MM.1S (cell line): Measurements from ENCODE around the gene CD300LB.

ENCODE experiments used
- DNase-seq: peaks from one replicate; pipeline ENCODE4 v3.0.0-alpha.2; 2015
- H2AFZ ChIP-seq: fragments of 300-600 bp; sonication (generic); 2 replicates; pipeline ENCODE4 v1.6.0; 2016; ENCODE audit warnings: antibody characterized with exemption, low read length
- H3F3A ChIP-seq: fragments of 300-600 bp; sonication (generic); 2 replicates; pipeline ENCODE4 v1.6.1; 2016; ENCODE audit warnings: mild to moderate bottlenecking, antibody characterized with exemption, low read length, moderate library complexity, mixed read lengths; ENCODE audit not compliant: insufficient read depth
- H3K27ac ChIP-seq: fragments of 300-600 bp; sonication (generic); 2 replicates; pipeline ENCODE4 v1.5.1; 2016; ENCODE audit warnings: mild to moderate bottlenecking, low read length
- H3K27me3 ChIP-seq: fragments of 300-600 bp; sonication (generic); replicated peaks from 2 replicates; pipeline ENCODE4 v1.6.0; 2016; ENCODE audit warnings: low read length; ENCODE audit not compliant: insufficient read depth
- H3K36me3 ChIP-seq: fragments of 300-600 bp; sonication (generic); replicated peaks from 2 replicates; pipeline ENCODE4 v1.6.1; 2016; ENCODE audit warnings: mild to moderate bottlenecking, low read length, mixed read lengths; ENCODE audit not compliant: insufficient read depth
- H3K4me1 ChIP-seq: fragments of 300-600 bp; sonication (generic); 2 replicates; pipeline ENCODE4 v1.6.1; 2016; ENCODE audit warnings: low read length, mixed read lengths
- H3K4me2 ChIP-seq: fragments of 300-600 bp; sonication (generic); 2 replicates; pipeline ENCODE4 v1.6.0; 2016; ENCODE audit warnings: low read depth, low read length
- H3K4me3 ChIP-seq: fragments of 300-600 bp; sonication (generic); 2 replicates; pipeline ENCODE4 v1.5.1; 2016; ENCODE audit warnings: low read length, mixed read lengths
- H3K79me2 ChIP-seq: fragments of 300-600 bp; sonication (generic); 2 replicates; pipeline ENCODE4 v1.6.1; 2016; ENCODE audit warnings: mixed run types, low read length, mixed read lengths
- H3K9ac ChIP-seq: fragments of 300-600 bp; sonication (generic); 2 replicates; pipeline ENCODE4 v1.6.1; 2016; ENCODE audit warnings: low read length, mixed read lengths
- H3K9me2 ChIP-seq: fragments of 300-600 bp; sonication (generic); replicated peaks from 2 replicates; pipeline ENCODE4 v1.6.1; 2016; ENCODE audit warnings: mild to moderate bottlenecking, low read length, mixed read lengths; ENCODE audit not compliant: insufficient read depth
- H3K9me3 ChIP-seq: fragments of 300-600 bp; sonication (generic); replicated peaks from 2 replicates; pipeline ENCODE4 v1.6.1; 2016; ENCODE audit warnings: mild to moderate bottlenecking, low read length, mixed read lengths; ENCODE audit not compliant: insufficient read depth
- H4K20me1 ChIP-seq: fragments of 300-600 bp; sonication (generic); 2 replicates; pipeline ENCODE4 v1.6.1; 2016; ENCODE audit warnings: mild to moderate bottlenecking, low read length, moderate library complexity, mixed read lengths; ENCODE audit not compliant: insufficient read depth
- CTCF ChIP-seq: fragments of 300-600 bp; sonication (generic); IDR thresholded peaks from 2 replicates; pipeline ENCODE4 v1.5.1; 2016; ENCODE audit warnings: antibody characterized with exemption, low read length, mixed read lengths
- EZH2 ChIP-seq: fragments of 300-600 bp; sonication (generic); optimal IDR thresholded peaks from 2 replicates; pipeline ENCODE3; 2017; ENCODE audit warnings: low read depth, mild to moderate bottlenecking, antibody characterized with exemption, low read length, mixed read lengths
- EZH2phosphoT487 ChIP-seq: fragments of 300-600 bp; sonication (generic); IDR thresholded peaks from 2 replicates; pipeline ENCODE4 v1.6.1; 2018; ENCODE audit warnings: antibody characterized with exemption, low read length

Gene CD300LB

GRCh38 chr17:74531231-74531761, at the start of gene CD300LB:
TSS of gene CD300LB (minus strand) at chr17:74531475. CDS start at chr17:74531350, 125 bp downstream.
- Histone ChIP-seq H3K9me2 (no peaks in the 10 kb centered on the region), H3K27ac (no peak within 1 kb of the TSS), H3F3A (no peaks in the 10 kb centered on the region), H3K27me3 (peaks cover 98% of the 10 kb centered on the region), H3K4me2 (peak within 1 kb of the TSS; percentile 30; the same call in 1 of the 2 replicates), H3K4me1 (no peaks in the 10 kb centered on the region), H3K36me3 (no peaks in the 10 kb centered on the region), H4K20me1 (no peaks in the 10 kb centered on the region), H2AFZ (no peak within 1 kb of the TSS), H3K4me3 (no peak within 1 kb of the TSS), H3K79me2 (no peaks in the 10 kb centered on the region), H3K9me3 (no peaks in the 10 kb centered on the region), H3K9ac (no peak within 1 kb of the TSS)
- TF ChIP-seq EZH2phosphoT487 = no peak
- no peak for TF ChIP-seq CTCF
- no peak for TF ChIP-seq EZH2
- no peak for DNase-seq

- Histone ChIP-seq H3F3A (no peaks in the 10 kb centered on the region), H4K20me1 (no peaks in the 10 kb centered on the region), H3K9me3 (no peaks in the 10 kb centered on the region), H3K4me1 (no peaks in the 10 kb centered on the region), H3K79me2 (no peaks in the 10 kb centered on the region), H3K27ac (no peak overlapping the region), H3K4me3 (no peak overlapping the region), H2AFZ (no peak overlapping the region; the same call in 1 of the 2 replicates), H3K9me2 (no peaks in the 10 kb centered on the region), H3K9ac (no peak overlapping the region), H3K36me3 (no peaks in the 10 kb centered on the region), H3K27me3 (peaks cover 89% of the 10 kb centered on the region), H3K4me2 (0 out of 2 replicates have a peak overlapping the region, but pooled peaks have one; percentile 4)
- TF ChIP-seq EZH2phosphoT487 = no peak
- no peak for TF ChIP-seq CTCF
- no peak for TF ChIP-seq EZH2
- DNase-seq = no peak
These were observed 48.6 kb upstream of the CD300LB start for GRCh38 chr17:74579900-74580299.

- Histone ChIP-seq H3K27me3 (peaks cover 89% of the 10 kb centered on the region), H2AFZ (no peak overlapping the region), H3K9me2 (no peaks in the 10 kb centered on the region), H3K79me2 (no peaks in the 10 kb centered on the region), H3K9ac (no peak overlapping the region), H3K4me3 (no peak overlapping the region), H4K20me1 (no peaks in the 10 kb centered on the region), H3K27ac (no peak overlapping the region), H3F3A (no peaks in the 10 kb centered on the region), H3K36me3 (no peaks in the 10 kb centered on the region), H3K9me3 (no peaks in the 10 kb centered on the region), H3K4me1 (no peaks in the 10 kb centered on the region), H3K4me2 (no peak overlapping the region)
- TF ChIP-seq EZH2phosphoT487 = no peak
- TF ChIP-seq CTCF = no peak
- no peak for TF ChIP-seq EZH2
- DNase-seq = no peak
These were observed 47.7 kb upstream of the CD300LB start for GRCh38 chr17:74578979-74579378.
